IMR-90 (cell line): ENCODE measurements around the gene ADCY5. TPM values are rescaled to one million over a fixed set of nuclear protein-coding genes. Genes with fewer than 3 reads are reported as not detected.

ENCODE experiments used
- ATAC-seq: fragments of 200-7000 bp; cut with Tn5 transposase; 2 replicates; pipeline ENCODE4 v1.9.1; 2020; ENCODE audit warnings: low read depth, mild to moderate bottlenecking, moderate library complexity
- BruUV-seq: library from RNA; stranded (reverse); fragments of 400-500 nt; replicated peaks from 2 replicates; lab custom pipeline; 2021; lab: Mats Ljungman, UMichigan
- CTCF ChIA-PET: fragments of 300-600 bp; formaldehyde crosslinking; extraction: SDS; loops from one replicate; lab custom pipeline; 2021; ENCODE audit warnings: antibody characterized with exemption; lab: Yijun Ruan, JAX
- POLR2A ChIA-PET: fragments of 300-600 bp; sonication (Branson Sonifier 250); formaldehyde crosslinking; loops from one replicate; lab custom pipeline; 2022; ENCODE audit warnings: antibody characterized with exemption; ENCODE audit not compliant: unreplicated experiment; lab: Charles Lee
- DNase-seq: peaks from one replicate; pipeline ENCODE4 v3.0.0; 2013
- H2AFZ ChIP-seq: replicated peaks from 2 replicates; pipeline ENCODE3; 2013; ENCODE audit warnings: low read length, mild to moderate bottlenecking; ENCODE audit not compliant: poor library complexity
- H2AK5ac ChIP-seq: 2 replicates; pipeline ENCODE4 v1.6.1; 2013; ENCODE audit warnings: low read depth, low read length, inconsistent platforms
- H2AK9ac ChIP-seq: replicated peaks from 2 replicates; pipeline ENCODE3; 2013; ENCODE audit warnings: mild to moderate bottlenecking, low read depth, low read length, moderate library complexity; ENCODE audit not compliant: poor library complexity
- H2BK120ac ChIP-seq: 2 replicates; pipeline ENCODE4 v1.6.1; 2013; ENCODE audit warnings: low read depth, low read length, inconsistent platforms
- H2BK15ac ChIP-seq: 3 replicates; pipeline ENCODE4 v1.6.1; 2013; ENCODE audit warnings: low read depth, low read length, inconsistent platforms
- H2BK20ac ChIP-seq: 2 replicates; pipeline ENCODE4 v1.6.1; 2013; ENCODE audit warnings: low read depth, mild to moderate bottlenecking, inconsistent platforms, low read length, moderate library complexity
- H2BK5ac ChIP-seq: 2 replicates; pipeline ENCODE4 v1.6.1; 2013; ENCODE audit warnings: mild to moderate bottlenecking, low read depth, low read length, inconsistent platforms; ENCODE audit not compliant: poor library complexity, severe bottlenecking
- H3K14ac ChIP-seq: replicated peaks from 2 replicates; pipeline ENCODE4 v1.6.1; 2013; ENCODE audit warnings: low read depth, low read length, inconsistent platforms
- H3K18ac ChIP-seq: 2 replicates; pipeline ENCODE4 v1.6.1; 2013; ENCODE audit warnings: low read depth, low read length, control low read depth
- H3K23ac ChIP-seq: 2 replicates; pipeline ENCODE4 v1.6.1; 2013; ENCODE audit warnings: low read depth, low read length, inconsistent platforms
- H3K27ac ChIP-seq: 2 replicates; pipeline ENCODE4 v1.5.1; 2013; ENCODE audit warnings: mild to moderate bottlenecking, control low read depth, low read length; ENCODE audit not compliant: insufficient read depth
- H3K27me3 ChIP-seq: 2 replicates; pipeline ENCODE4 v1.6.1; 2013; ENCODE audit warnings: low read length; ENCODE audit not compliant: control insufficient read depth, insufficient read depth
- H3K36me3 ChIP-seq: 2 replicates; pipeline ENCODE4 v1.6.1; 2013; ENCODE audit warnings: low read length, mixed read lengths; ENCODE audit not compliant: control insufficient read depth, insufficient read depth
- H3K4ac ChIP-seq: 2 replicates; pipeline ENCODE4 v1.6.1; 2013; ENCODE audit warnings: low read depth, low read length, inconsistent platforms
- H3K4me1 ChIP-seq: 2 replicates; pipeline ENCODE4 v1.6.1; 2013; ENCODE audit warnings: low read length, mixed read lengths; ENCODE audit not compliant: control insufficient read depth, insufficient read depth
- H3K4me2 ChIP-seq: 2 replicates; pipeline ENCODE4 v1.6.1; 2013; ENCODE audit warnings: low read depth, mild to moderate bottlenecking, control low read depth, low read length, moderate library complexity
- H3K4me3 ChIP-seq: 2 replicates; pipeline ENCODE4 v1.5.1; 2013; ENCODE audit warnings: low read depth, mild to moderate bottlenecking, control low read depth, low read length, moderate library complexity; ENCODE audit not compliant: insufficient read depth
- H3K56ac ChIP-seq: 2 replicates; pipeline ENCODE4 v1.6.1; 2013; ENCODE audit warnings: low read length, inconsistent platforms; ENCODE audit not compliant: insufficient read depth; ENCODE audit errors: extremely low read depth
- H3K79me1 ChIP-seq, 2 experiments: 2 replicates each; pipeline ENCODE4 v1.6.1; 2013; ENCODE audit warnings: low read length in 2 of 2, inconsistent platforms in 1 of 2, low read depth in 1 of 2
- H3K9ac ChIP-seq: 2 replicates; pipeline ENCODE4 v1.6.1; 2013; ENCODE audit warnings: low read depth, low read length, control low read depth
- H3K9me1 ChIP-seq: 2 replicates; pipeline ENCODE4 v1.6.1; 2013; ENCODE audit warnings: low read length, inconsistent platforms; ENCODE audit not compliant: insufficient read depth
- H3K9me3 ChIP-seq: 2 replicates; pipeline ENCODE4 v1.6.1; 2013; ENCODE audit warnings: low read length; ENCODE audit not compliant: control insufficient read depth, insufficient read depth
- H4K20me1 ChIP-seq: 2 replicates; pipeline ENCODE4 v1.6.1; 2013; ENCODE audit warnings: low read length, inconsistent platforms; ENCODE audit not compliant: insufficient read depth
- H4K5ac ChIP-seq: 2 replicates; pipeline ENCODE4 v1.6.1; 2013; ENCODE audit warnings: mild to moderate bottlenecking, low read depth, low read length, control low read depth
- H4K8ac ChIP-seq, 2 experiments: 2 replicates each; pipeline ENCODE4 v1.6.1; 2013; ENCODE audit warnings: low read depth in 2 of 2, low read length in 2 of 2, control low read depth in 1 of 2, inconsistent platforms in 1 of 2
- H4K91ac ChIP-seq: 2 replicates; pipeline ENCODE4 v1.6.1; 2013; ENCODE audit warnings: low read depth, low read length, inconsistent platforms; ENCODE audit not compliant: insufficient read depth
- BHLHE40 ChIP-seq: fragments of 150-350 bp; IDR thresholded peaks from 2 replicates; pipeline ENCODE4 v1.6.1; 2016; ENCODE audit warnings: mild to moderate bottlenecking, low read depth, low read length
- CEBPB ChIP-seq: IDR thresholded peaks from 2 replicates; pipeline ENCODE4 v1.6.1; 2012; ENCODE audit warnings: low read depth, low read length, improper control_type of control experiment
- MAZ ChIP-seq: IDR thresholded peaks from 2 replicates; pipeline ENCODE4 v1.6.1; 2012; ENCODE audit warnings: low read depth, mild to moderate bottlenecking, low read length, improper control_type of control experiment, moderate library complexity, borderline replicate concordance
- RFX5 ChIP-seq: IDR thresholded peaks from 2 replicates; pipeline ENCODE4 v1.8.0; 2012; ENCODE audit warnings: low read depth, mild to moderate bottlenecking, low read length, moderate library complexity
- SMC3 ChIP-seq: fragments of 150-350 bp; IDR thresholded peaks from 2 replicates; pipeline ENCODE4 v1.6.1; 2016; ENCODE audit warnings: low read depth, mild to moderate bottlenecking, antibody characterized with exemption, low read length, moderate library complexity
- WGBS, 2 experiments: methylation state at CpG; one replicate each; pipeline versions ENCODE4 v1.1.5 to v1.1.7; 2013; ENCODE audit warnings: missing lambda C conversion rate in 2 of 2; ENCODE audit not compliant: insufficient read length in 1 of 2; ENCODE audit errors: extremely low coverage in 2 of 2; 5-methylcytosine and 5-hydroxymethylcytosine counted together
- dilution Hi-C: fragments of 300-500 bp; cut with HindIII; formaldehyde crosslinking; loops from one replicate; pipeline ENCODE4 v1.14.3; 2018; ENCODE audit warnings: low sequenced_read_pairs; ENCODE audit not compliant: unreplicated experiment
- in situ Hi-C: fragments of 300-500 bp; cut with MboI; formaldehyde crosslinking; loops from 3 replicates; pipeline ENCODE4 v1.14.3; 2019; ENCODE audit warnings: low sequenced_read_pairs, inconsistent platforms, mixed read lengths
- intact Hi-C: fragments of 100-400 bp; cut with micrococcal nuclease; formaldehyde crosslinking; loops from 2 replicates; pipeline ENCODE4 v1.10.0; 2022
- polyA plus RNA-seq, 3 experiments: library from polyadenylated mRNA; depleted of rRNA; stranded (reverse); fragments of >200 nt; gene quantifications; 2 replicates each; pipeline ENCODE4 v1.2.3, GENCODE V29; 2012; ENCODE audit warnings: low replicate concordance in 1 of 3
- total RNA-seq: library from RNA; depleted of rRNA; stranded (reverse); fragments of >200 nt; gene quantifications from 2 replicates; pipeline ENCODE4 v1.2.3, GENCODE V29; 2012; rRNA removed
- TF ChIP-seq, protein P1 (sequence below): fragments of 150-350 bp; IDR thresholded peaks from 2 replicates; pipeline ENCODE4 v1.6.1; 2016; ENCODE audit warnings: low read depth, mild to moderate bottlenecking, low read length, moderate library complexity, borderline replicate concordance

Gene ADCY5
- total and polyA plus RNA-seq, 2 of the 4 experiments (the other 2 are of a cell fraction) = 0.14 to 0.18 TPM

DNA sequence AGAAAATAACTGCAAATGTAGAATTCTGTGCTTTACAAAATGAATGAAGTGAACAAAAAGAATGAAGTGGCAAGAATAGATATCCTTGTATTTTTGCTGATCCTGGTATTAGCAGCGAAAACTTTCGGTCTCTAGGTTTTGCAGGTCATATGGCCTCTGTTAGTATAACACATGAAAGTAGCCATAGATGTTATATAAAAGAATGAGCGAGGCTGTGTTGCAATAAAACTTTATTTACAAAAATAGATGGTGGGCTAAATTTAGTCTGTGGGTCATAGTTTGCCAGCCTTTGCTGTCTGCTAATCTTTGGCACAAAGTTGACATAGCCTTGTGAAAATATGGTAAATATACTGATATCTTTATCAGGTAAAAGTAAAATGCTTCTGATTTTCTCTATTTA lies 212.0 kb downstream of the ADCY5 start:
- H2AK5ac ChIP-seq = no peak overlapping the region
- no peak overlapping the region for H2AK9ac ChIP-seq
- H3K4me2 ChIP-seq = no peak overlapping the region
- H3K4ac ChIP-seq = no peak overlapping the region
- no TSS peak for BruUV-seq
- no peaks in the 10 kb centered on the region for H3K9me3 ChIP-seq
- H3K9me1 ChIP-seq = 0 out of 2 replicates have a peak, but pooled peaks cover 6% of the 10 kb centered on the region
- H3K4me3 ChIP-seq = no peak overlapping the region
- no peak overlapping the region for H2BK15ac ChIP-seq
- TF ChIP-seq BHLHE40 (no peak), CEBPB (no peak), MAZ (no peak), SMC3 (no peak), RFX5 (no peak)
- TF ChIP-seq, protein P1, sequence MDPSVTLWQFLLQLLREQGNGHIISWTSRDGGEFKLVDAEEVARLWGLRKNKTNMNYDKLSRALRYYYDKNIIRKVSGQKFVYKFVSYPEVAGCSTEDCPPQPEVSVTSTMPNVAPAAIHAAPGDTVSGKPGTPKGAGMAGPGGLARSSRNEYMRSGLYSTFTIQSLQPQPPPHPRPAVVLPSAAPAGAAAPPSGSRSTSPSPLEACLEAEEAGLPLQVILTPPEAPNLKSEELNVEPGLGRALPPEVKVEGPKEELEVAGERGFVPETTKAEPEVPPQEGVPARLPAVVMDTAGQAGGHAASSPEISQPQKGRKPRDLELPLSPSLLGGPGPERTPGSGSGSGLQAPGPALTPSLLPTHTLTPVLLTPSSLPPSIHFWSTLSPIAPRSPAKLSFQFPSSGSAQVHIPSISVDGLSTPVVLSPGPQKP = no peak
- H3K56ac ChIP-seq = no peak overlapping the region
- no peak overlapping the region for H3K14ac ChIP-seq
- H3K23ac ChIP-seq = no peak overlapping the region
- no peak overlapping the region for H4K8ac ChIP-seq
- no peak overlapping the region for H2BK20ac ChIP-seq
- H2BK5ac ChIP-seq = no peak overlapping the region
- H4K20me1 ChIP-seq = no peaks in the 10 kb centered on the region; the same call in 1 of the 2 replicates
- intact Hi-C loops = no loop called here
- H3K79me1 ChIP-seq = peaks cover 3 to 10% of the 10 kb centered on the region in 2 experiments; a peak in 3 of 4 replicates
- CTCF ChIA-PET = no interaction called here
- no peak overlapping the region for H4K91ac ChIP-seq
- ATAC-seq = no peak
- no peak overlapping the region for H2BK120ac ChIP-seq
- no peak overlapping the region for H3K27ac ChIP-seq
- DNase-seq = no peak
- POLR2A ChIA-PET = no interaction called here
- H2AFZ ChIP-seq = no peak overlapping the region
- no peak overlapping the region for H4K5ac ChIP-seq
- H3K18ac ChIP-seq = no peak overlapping the region
- in situ Hi-C loops = no loop called here
- no peaks in the 10 kb centered on the region for H3K27me3 ChIP-seq
- WGBS, 2 experiments = 100% methylated on average over 1 of the region's 3 CpGs; no CpG with 5 or more reads in 1 of the 2 experiments
- no peak overlapping the region for H3K9ac ChIP-seq
- H3K36me3 ChIP-seq = no peaks in the 10 kb centered on the region
- dilution Hi-C loops = no loop called here
- H3K4me1 ChIP-seq = peaks cover 1% of the 10 kb centered on the region; the same call in 1 of the 2 replicates

Other genes starting within 250 kb of the ADCY5 start
- 36.0 and 38.6 TPM in 2 replicates for gene SEC22A, start 247.1 kb downstream of the ADCY5 start, total RNA-seq
- 14.0 and 17.5 TPM in 2 replicates for gene SEC22A, start 247.1 kb downstream of the ADCY5 start, polyA plus RNA-seq (2012; rRNA removed)
- 22.6 and 35.8 TPM in 2 replicates for gene HACD2, start 136.0 kb upstream of the ADCY5 start, total RNA-seq
- gene HACD2, start 136.0 kb upstream of the ADCY5 start, polyA plus RNA-seq (2012; rRNA removed) = 18.6 and 21.5 TPM in 2 replicates